ENCODE results near the gene SLC25A18.

SLC25A18 gene

GRCh38 chr22:17598318-17598717 is 35.0 kb downstream of the SLC25A18 start:
- Histone ChIP-seq H2AK5ac (ENCODE audit: low read length) (no peak overlapping the region), H3K14ac (ENCODE audit: low read length) (no peak overlapping the region), H2BK12ac (ENCODE audit: low read length) (no peak overlapping the region), H3K9me3 (ENCODE audit: insufficient read depth, low read depth, low read length) (no peaks in the 10 kb centered on the region), H3K4me3 (ENCODE audit: low read depth, low read length) (no peak overlapping the region), H3K27me3 (ENCODE audit: insufficient read depth, low read length) (no peaks in the 10 kb centered on the region), H3K23ac (ENCODE audit: low read length) (no peak overlapping the region), H3K27ac (ENCODE audit: low read depth, low read length) (no peak overlapping the region), H2BK120ac (ENCODE audit: insufficient read depth, low read length, poor library complexity) (no peak overlapping the region), H3K79me1 (ENCODE audit: low read length) (no peaks in the 10 kb centered on the region), H4K8ac (ENCODE audit: low read depth, low read length) (no peak overlapping the region), H3K4me2 (ENCODE audit: low read length) (no peak overlapping the region), H2BK5ac (ENCODE audit: low read depth, low read length, poor library complexity) (no peak overlapping the region), H3K36me3 (ENCODE audit: control insufficient read depth in 1 of 2, insufficient read depth in 2 of 2, low read length in 2 of 2) (peaks cover 30 to 45% of the 10 kb centered on the region in 2 experiments), H3K4me1 (ENCODE audit: control insufficient read depth in 1 of 2, insufficient read depth in 2 of 2, low read length in 2 of 2) (peaks cover 3 to 12% of the 10 kb centered on the region in 2 experiments), H3K4ac (ENCODE audit: low read depth, low read length) (no peak overlapping the region), H4K91ac (ENCODE audit: low read depth, low read length) (no peak overlapping the region), H2AFZ (ENCODE audit: insufficient read depth, low read length, poor library complexity) (no peak overlapping the region), H4K12ac (ENCODE audit: low read depth, low read length) (no peak overlapping the region), H3K18ac (ENCODE audit: low read length) (no peak overlapping the region), H3K79me2 (ENCODE audit: control insufficient read depth, insufficient read depth, low read length, poor library complexity) (no peaks in the 10 kb centered on the region), H3K9ac (ENCODE audit: low read length) (no peak overlapping the region)
- DNase-seq: no peak
- no CpG with 5 or more reads among the region's 4 CpGs for WGBS (ENCODE audit: extremely low coverage, insufficient coverage, insufficient read length)

GRCh38 chr22:17601031-17601430 is 37.7 kb downstream of the SLC25A18 start:
- no peak overlapping the region for H3K23ac ChIP-seq (ENCODE audit: low read length)
- no peak overlapping the region for H3K4me2 ChIP-seq (ENCODE audit: low read length)
- H4K8ac ChIP-seq (ENCODE audit: low read depth, low read length): no peak overlapping the region
- H2AK5ac ChIP-seq (ENCODE audit: low read length): no peak overlapping the region
- DNase-seq: peak; percentile 90
- H3K4me1 ChIP-seq (ENCODE audit: control insufficient read depth in 1 of 2, insufficient read depth in 2 of 2, low read length in 2 of 2): peaks cover 3 to 12% of the 10 kb centered on the region in 2 experiments
- no peak overlapping the region for H3K14ac ChIP-seq (ENCODE audit: low read length)
- no peak overlapping the region for H2BK12ac ChIP-seq (ENCODE audit: low read length)
- no peaks in the 10 kb centered on the region for H3K79me1 ChIP-seq (ENCODE audit: low read length)
- no CpG with 5 or more reads among the region's 3 CpGs for WGBS (ENCODE audit: extremely low coverage, insufficient coverage, insufficient read length)
- no peaks in the 10 kb centered on the region for H3K9me3 ChIP-seq (ENCODE audit: insufficient read depth, low read depth, low read length)
- no peak overlapping the region for H2BK120ac ChIP-seq (ENCODE audit: insufficient read depth, low read length, poor library complexity)
- H4K91ac ChIP-seq (ENCODE audit: low read depth, low read length): no peak overlapping the region
- no peak overlapping the region for H3K4ac ChIP-seq (ENCODE audit: low read depth, low read length)
- no peak overlapping the region for H2AFZ ChIP-seq (ENCODE audit: insufficient read depth, low read length, poor library complexity)
- no peaks in the 10 kb centered on the region for H3K27me3 ChIP-seq (ENCODE audit: insufficient read depth, low read length)
- no peak overlapping the region for H3K18ac ChIP-seq (ENCODE audit: low read length)
- H3K4me3 ChIP-seq (ENCODE audit: low read depth, low read length): no peak overlapping the region
- peak overlapping the region; percentile 9 for H3K27ac ChIP-seq (ENCODE audit: low read depth, low read length)
- H2BK5ac ChIP-seq (ENCODE audit: low read depth, low read length, poor library complexity): no peak overlapping the region
- H3K79me2 ChIP-seq (ENCODE audit: control insufficient read depth, insufficient read depth, low read length, poor library complexity): no peaks in the 10 kb centered on the region
- H4K12ac ChIP-seq (ENCODE audit: low read depth, low read length): no peak overlapping the region
- no peak overlapping the region for H3K9ac ChIP-seq (ENCODE audit: low read length)
- peaks cover 23 to 28% of the 10 kb centered on the region in 2 experiments for H3K36me3 ChIP-seq (ENCODE audit: control insufficient read depth in 1 of 2, insufficient read depth in 2 of 2, low read length in 2 of 2)

- Histone ChIP-seq H4K8ac (ENCODE audit: low read depth, low read length) (no peak overlapping the region), H2BK12ac (ENCODE audit: low read length) (no peak overlapping the region), H3K23ac (ENCODE audit: low read length) (no peak overlapping the region), H3K4me2 (ENCODE audit: low read length) (no peak overlapping the region), H3K27me3 (ENCODE audit: insufficient read depth, low read length) (no peaks in the 10 kb centered on the region), H3K79me1 (ENCODE audit: low read length) (no peaks in the 10 kb centered on the region), H3K4me3 (ENCODE audit: low read depth, low read length) (no peak overlapping the region), H3K9ac (ENCODE audit: low read length) (no peak overlapping the region), H3K27ac (ENCODE audit: low read depth, low read length) (no peak overlapping the region), H3K4ac (ENCODE audit: low read depth, low read length) (peak overlapping the region; percentile 19), H3K4me1 (ENCODE audit: control insufficient read depth in 1 of 2, insufficient read depth in 2 of 2, low read length in 2 of 2) (peaks cover 3 to 7% of the 10 kb centered on the region in 2 experiments), H3K14ac (ENCODE audit: low read length) (no peak overlapping the region), H3K79me2 (ENCODE audit: control insufficient read depth, insufficient read depth, low read length, poor library complexity) (no peaks in the 10 kb centered on the region), H2AFZ (ENCODE audit: insufficient read depth, low read length, poor library complexity) (no peak overlapping the region), H4K12ac (ENCODE audit: low read depth, low read length) (no peak overlapping the region), H2BK5ac (ENCODE audit: low read depth, low read length, poor library complexity) (no peak overlapping the region), H3K9me3 (ENCODE audit: insufficient read depth, low read depth, low read length) (no peaks in the 10 kb centered on the region), H2AK5ac (ENCODE audit: low read length) (no peak overlapping the region), H2BK120ac (ENCODE audit: insufficient read depth, low read length, poor library complexity) (no peak overlapping the region), H3K36me3 (ENCODE audit: control insufficient read depth in 1 of 2, insufficient read depth in 2 of 2, low read length in 2 of 2) (peaks cover 8 to 15% of the 10 kb centered on the region in 2 experiments), H3K18ac (ENCODE audit: low read length) (no peak overlapping the region), H4K91ac (ENCODE audit: low read depth, low read length) (no peak overlapping the region)
- no peak for DNase-seq
- WGBS (ENCODE audit: extremely low coverage, insufficient coverage, insufficient read length): no CpG with 5 or more reads among the region's 4 CpGs
Measured at GRCh38 chr22:17603668-17604067, 40.4 kb downstream of the SLC25A18 start.

GRCh38 chr22:17606496-17606895 is 43.2 kb downstream of the SLC25A18 start:
- no peak overlapping the region for H3K4ac ChIP-seq (ENCODE audit: low read depth, low read length)
- H3K27ac ChIP-seq (ENCODE audit: low read depth, low read length): no peak overlapping the region
- H2AK5ac ChIP-seq (ENCODE audit: low read length): no peak overlapping the region
- H4K8ac ChIP-seq (ENCODE audit: low read depth, low read length): no peak overlapping the region
- H3K14ac ChIP-seq (ENCODE audit: low read length): no peak overlapping the region
- no peaks in the 10 kb centered on the region for H3K9me3 ChIP-seq (ENCODE audit: insufficient read depth, low read depth, low read length)
- H3K27me3 ChIP-seq (ENCODE audit: insufficient read depth, low read length): no peaks in the 10 kb centered on the region
- WGBS (ENCODE audit: extremely low coverage, insufficient coverage, insufficient read length): no CpG with 5 or more reads among the region's 5 CpGs
- no peaks in the 10 kb centered on the region for H3K79me1 ChIP-seq (ENCODE audit: low read length)
- peaks cover 0 to 2% of the 10 kb centered on the region in 2 experiments for H3K4me1 ChIP-seq (ENCODE audit: control insufficient read depth in 1 of 2, insufficient read depth in 2 of 2, low read length in 2 of 2)
- no peak overlapping the region for H4K91ac ChIP-seq (ENCODE audit: low read depth, low read length)
- no peak overlapping the region for H2BK12ac ChIP-seq (ENCODE audit: low read length)
- no peak overlapping the region for H2BK120ac ChIP-seq (ENCODE audit: insufficient read depth, low read length, poor library complexity)
- H3K4me2 ChIP-seq (ENCODE audit: low read length): no peak overlapping the region
- DNase-seq: no peak
- H3K23ac ChIP-seq (ENCODE audit: low read length): no peak overlapping the region
- H3K36me3 ChIP-seq (ENCODE audit: control insufficient read depth in 1 of 2, insufficient read depth in 2 of 2, low read length in 2 of 2): peaks cover 7 to 16% of the 10 kb centered on the region in 2 experiments
- no peak overlapping the region for H4K12ac ChIP-seq (ENCODE audit: low read depth, low read length)
- no peak overlapping the region for H3K4me3 ChIP-seq (ENCODE audit: low read depth, low read length)
- no peak overlapping the region for H3K9ac ChIP-seq (ENCODE audit: low read length)
- H2AFZ ChIP-seq (ENCODE audit: insufficient read depth, low read length, poor library complexity): no peak overlapping the region
- H3K79me2 ChIP-seq (ENCODE audit: control insufficient read depth, insufficient read depth, low read length, poor library complexity): no peaks in the 10 kb centered on the region
- no peak overlapping the region for H3K18ac ChIP-seq (ENCODE audit: low read length)
- no peak overlapping the region for H2BK5ac ChIP-seq (ENCODE audit: low read depth, low read length, poor library complexity)

All from trophoblast cell (in vitro differentiated cells and primary cell).